Measurements from ENCODE around the gene HBA1.

The HBA1 gene

DNA sequence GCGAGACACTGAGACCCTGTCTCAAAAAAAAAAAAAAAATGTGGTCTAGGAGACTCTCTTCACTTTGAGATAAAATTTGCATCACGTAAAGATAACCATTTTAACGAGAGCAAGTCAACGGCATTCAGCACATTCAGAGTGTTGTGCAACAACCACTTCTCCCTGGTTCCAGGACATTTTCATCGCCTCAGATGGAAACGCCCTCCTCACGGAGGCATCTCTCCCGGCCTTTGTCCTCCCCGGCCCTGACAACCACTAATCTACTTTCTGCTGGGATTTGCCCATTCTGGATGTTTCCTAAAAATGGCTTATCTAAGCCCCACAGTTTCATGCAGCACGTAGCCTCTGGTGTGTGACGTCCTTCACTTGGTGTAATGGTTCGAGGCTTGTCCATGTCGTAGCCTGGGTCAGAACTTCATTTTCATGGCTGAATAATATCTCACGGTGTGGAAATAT, 31.7 kb upstream of the HBA1 start:
- Histone ChIP-seq H2AFZ (ENCODE audit: low read depth, low read length) (no peak overlapping the region), H3K4me2 (ENCODE audit: insufficient read depth, low read length) (no peak overlapping the region), H4K20me1 (ENCODE audit: insufficient read depth, low read length) (0 out of 2 replicates have a peak, but pooled peaks cover 3% of the 10 kb centered on the region), H3K9ac (ENCODE audit: low read depth, low read length) (no peak overlapping the region), H3K27me3 (ENCODE audit: insufficient read depth, low read length, poor library complexity) (no peaks in the 10 kb centered on the region), H3K36me3 (ENCODE audit: insufficient read depth, low read length) (no peaks in the 10 kb centered on the region), H3K4me3 (ENCODE audit: low read depth in 1 of 2, low read length in 2 of 2) (no peak overlapping the region), H3K9me3 (ENCODE audit: insufficient read depth, low read length, severe bottlenecking) (no peaks in the 10 kb centered on the region), H3K4me1 (ENCODE audit: insufficient read depth, low read length) (peaks cover under 1% of the 10 kb centered on the region; the same call in 1 of the 2 replicates), H3K27ac (ENCODE audit: low read length) (no peak overlapping the region), H3K79me2 (ENCODE audit: insufficient read depth, low read length) (no peaks in the 10 kb centered on the region)
- TF ChIP-seq, protein P1, sequence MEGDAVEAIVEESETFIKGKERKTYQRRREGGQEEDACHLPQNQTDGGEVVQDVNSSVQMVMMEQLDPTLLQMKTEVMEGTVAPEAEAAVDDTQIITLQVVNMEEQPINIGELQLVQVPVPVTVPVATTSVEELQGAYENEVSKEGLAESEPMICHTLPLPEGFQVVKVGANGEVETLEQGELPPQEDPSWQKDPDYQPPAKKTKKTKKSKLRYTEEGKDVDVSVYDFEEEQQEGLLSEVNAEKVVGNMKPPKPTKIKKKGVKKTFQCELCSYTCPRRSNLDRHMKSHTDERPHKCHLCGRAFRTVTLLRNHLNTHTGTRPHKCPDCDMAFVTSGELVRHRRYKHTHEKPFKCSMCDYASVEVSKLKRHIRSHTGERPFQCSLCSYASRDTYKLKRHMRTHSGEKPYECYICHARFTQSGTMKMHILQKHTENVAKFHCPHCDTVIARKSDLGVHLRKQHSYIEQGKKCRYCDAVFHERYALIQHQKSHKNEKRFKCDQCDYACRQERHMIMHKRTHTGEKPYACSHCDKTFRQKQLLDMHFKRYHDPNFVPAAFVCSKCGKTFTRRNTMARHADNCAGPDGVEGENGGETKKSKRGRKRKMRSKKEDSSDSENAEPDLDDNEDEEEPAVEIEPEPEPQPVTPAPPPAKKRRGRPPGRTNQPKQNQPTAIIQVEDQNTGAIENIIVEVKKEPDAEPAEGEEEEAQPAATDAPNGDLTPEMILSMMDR (IDR thresholded peaks at IDR 0.05; ENCODE audit: borderline replicate concordance, extremely low read depth, low read length, poor library complexity, severe bottlenecking) = no peak
- TF ChIP-seq EZH2 (IDR thresholded peaks at IDR 0.05; ENCODE audit: borderline replicate concordance, low read depth, low read length, severe bottlenecking) = no peak
- DNase-seq (no peak), ATAC-seq (ENCODE audit: insufficient read depth, low read depth) (no peak)

DNA sequence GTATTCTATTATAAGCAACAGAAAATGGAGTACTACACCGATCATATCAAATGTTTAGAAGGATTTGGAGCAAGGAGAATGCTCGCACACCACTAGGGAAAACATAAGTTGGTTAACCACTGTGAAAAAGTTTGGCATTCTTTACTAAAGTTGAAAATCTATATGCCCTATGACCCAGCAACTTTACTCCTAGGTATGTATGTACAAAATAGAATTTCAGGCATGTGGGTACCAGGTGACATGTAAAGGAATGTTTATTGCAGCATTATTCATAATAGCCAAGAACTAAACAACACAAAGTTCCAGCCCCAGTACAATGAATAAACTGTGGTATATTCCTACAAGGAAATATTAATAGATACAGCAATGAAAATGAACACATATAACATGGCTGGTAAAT, 29.8 kb upstream of the HBA1 start:
- no peaks in the 10 kb centered on the region for H3K27me3 ChIP-seq (ENCODE audit: insufficient read depth, low read length, poor library complexity)
- H2AFZ ChIP-seq (ENCODE audit: low read depth, low read length) = no peak overlapping the region
- no peak overlapping the region for H3K9ac ChIP-seq (ENCODE audit: low read depth, low read length)
- H3K79me2 ChIP-seq (ENCODE audit: insufficient read depth, low read length) = no peaks in the 10 kb centered on the region
- no peaks in the 10 kb centered on the region for H3K9me3 ChIP-seq (ENCODE audit: insufficient read depth, low read length, severe bottlenecking)
- DNase-seq = no peak
- no peak for ATAC-seq (ENCODE audit: insufficient read depth, low read depth)
- H3K4me2 ChIP-seq (ENCODE audit: insufficient read depth, low read length) = no peak overlapping the region
- H3K4me1 ChIP-seq (ENCODE audit: insufficient read depth, low read length) = no peaks in the 10 kb centered on the region
- no peak overlapping the region for H3K27ac ChIP-seq (ENCODE audit: low read length)
- TF ChIP-seq, protein P1 (IDR thresholded peaks at IDR 0.05; ENCODE audit: borderline replicate concordance, extremely low read depth, low read length, poor library complexity, severe bottlenecking) = no peak
- no peak for TF ChIP-seq EZH2 (IDR thresholded peaks at IDR 0.05; ENCODE audit: borderline replicate concordance, low read depth, low read length, severe bottlenecking)
- H3K4me3 ChIP-seq (ENCODE audit: low read depth in 1 of 2, low read length in 2 of 2) = no peak overlapping the region
- H4K20me1 ChIP-seq (ENCODE audit: insufficient read depth, low read length) = 0 out of 2 replicates have a peak, but pooled peaks cover 3% of the 10 kb centered on the region
- no peaks in the 10 kb centered on the region for H3K36me3 ChIP-seq (ENCODE audit: insufficient read depth, low read length)

DNA sequence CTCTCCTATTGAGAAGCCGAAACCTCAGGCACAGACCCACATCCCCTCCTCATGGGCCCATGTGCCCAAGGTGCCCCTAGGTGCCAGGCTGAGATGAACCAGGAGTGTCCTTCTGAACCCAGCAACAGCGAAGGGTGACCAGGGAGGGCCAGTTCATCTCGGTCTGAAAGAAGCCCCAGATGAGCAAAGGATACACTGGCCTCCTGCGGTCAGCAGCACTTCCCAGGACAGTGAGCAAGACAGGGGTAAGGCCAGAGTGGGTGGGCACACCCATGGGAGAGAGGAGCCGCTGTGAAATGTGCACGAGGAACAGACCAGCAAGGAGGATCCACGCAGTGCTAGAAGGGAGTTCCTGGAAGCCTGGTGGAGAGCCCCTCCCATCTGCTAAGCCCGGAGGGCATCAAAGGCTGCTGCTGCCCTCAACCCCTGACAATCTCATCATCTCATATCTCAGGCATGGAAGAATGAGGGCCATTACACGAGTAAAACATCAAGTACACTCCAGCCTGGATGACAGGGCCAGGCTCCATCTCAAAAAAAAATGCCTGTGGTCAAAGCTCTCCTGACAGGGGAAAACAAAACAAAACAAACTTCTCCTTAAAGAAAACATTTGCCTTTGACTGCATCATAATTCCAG, 27.3 kb upstream of the HBA1 start:
- H3K79me2 ChIP-seq (ENCODE audit: insufficient read depth, low read length) = no peaks in the 10 kb centered on the region
- no peak overlapping the region for H2AFZ ChIP-seq (ENCODE audit: low read depth, low read length)
- no peak overlapping the region for H3K27ac ChIP-seq (ENCODE audit: low read length)
- no peaks in the 10 kb centered on the region for H3K9me3 ChIP-seq (ENCODE audit: insufficient read depth, low read length, severe bottlenecking)
- DNase-seq (no peak), ATAC-seq (ENCODE audit: insufficient read depth, low read depth) (peak; percentile 27; the same call in 1 of the 3 replicates)
- no peak for TF ChIP-seq EZH2 (IDR thresholded peaks at IDR 0.05; ENCODE audit: borderline replicate concordance, low read depth, low read length, severe bottlenecking)
- TF ChIP-seq, protein P1 (IDR thresholded peaks at IDR 0.05; ENCODE audit: borderline replicate concordance, extremely low read depth, low read length, poor library complexity, severe bottlenecking) = no peak
- no peak overlapping the region for H3K4me2 ChIP-seq (ENCODE audit: insufficient read depth, low read length)
- H4K20me1 ChIP-seq (ENCODE audit: insufficient read depth, low read length) = 0 out of 2 replicates have a peak, but pooled peaks cover 3% of the 10 kb centered on the region
- no peak overlapping the region for H3K9ac ChIP-seq (ENCODE audit: low read depth, low read length)
- no peaks in the 10 kb centered on the region for H3K4me1 ChIP-seq (ENCODE audit: insufficient read depth, low read length)
- no peaks in the 10 kb centered on the region for H3K36me3 ChIP-seq (ENCODE audit: insufficient read depth, low read length)
- H3K27me3 ChIP-seq (ENCODE audit: insufficient read depth, low read length, poor library complexity) = no peaks in the 10 kb centered on the region
- no peak overlapping the region for H3K4me3 ChIP-seq (ENCODE audit: low read depth in 1 of 2, low read length in 2 of 2)

Data from DND-41 (cell line).